Parathyroid adenoma (tissue), 2 donors: Measurements from ENCODE around the gene MEIS2.

Experiments
- H2AFZ ChIP-seq: fragments of 300-600 bp; sonication (generic); one replicate; pipeline ENCODE4 v1.7.0; 2017; ENCODE audit warnings: antibody characterized with exemption, mild to moderate bottlenecking
- H3K27ac ChIP-seq: fragments of 300-600 bp; sonication (generic); one replicate; pipeline ENCODE4 v1.7.0; 2017
- H3K27me3 ChIP-seq: fragments of 300-600 bp; sonication (generic); one replicate; pipeline ENCODE4 v1.7.0; 2017; ENCODE audit warnings: low read length; ENCODE audit not compliant: control insufficient read depth, insufficient read depth
- H3K36me3 ChIP-seq: fragments of 300-600 bp; sonication (generic); one replicate; pipeline ENCODE4 v1.7.0; 2017; ENCODE audit warnings: low read length; ENCODE audit not compliant: control insufficient read depth, insufficient read depth
- H3K4me1 ChIP-seq: fragments of 300-600 bp; sonication (generic); one replicate; pipeline ENCODE4 v1.7.0; 2017; ENCODE audit warnings: control low read depth
- H3K4me2 ChIP-seq: fragments of 300-600 bp; sonication (generic); one replicate; pipeline ENCODE4 v1.7.0; 2017; ENCODE audit warnings: low read length
- H3K4me3 ChIP-seq: fragments of 300-600 bp; sonication (generic); one replicate; pipeline ENCODE4 v1.7.0; 2017; ENCODE audit warnings: low read depth, low read length
- H3K79me2 ChIP-seq: fragments of 300-600 bp; sonication (generic); one replicate; pipeline ENCODE4 v1.7.0; 2017; ENCODE audit warnings: control low read depth
- H3K9ac ChIP-seq: fragments of 300-600 bp; sonication (generic); one replicate; pipeline ENCODE4 v1.7.0; 2017; ENCODE audit warnings: mild to moderate bottlenecking
- H3K9me3 ChIP-seq: fragments of 300-600 bp; sonication (generic); one replicate; pipeline ENCODE4 v1.7.0; 2017; ENCODE audit warnings: low read length; ENCODE audit not compliant: control insufficient read depth
- CTCF ChIP-seq: fragments of 300-600 bp; sonication (generic); IDR thresholded peaks from one replicate; pipeline ENCODE4 v1.7.0; 2017; ENCODE audit warnings: antibody characterized with exemption, mild to moderate bottlenecking
- donor health status: primary hyperparathyroidism.

The MEIS2 gene

GRCh38 chr15:37032091-37032775 lies 68.1 kb downstream of the MEIS2 start:
- Histone ChIP-seq H3K4me2 (no peak overlapping the region), H3K4me1 (no peaks in the 10 kb centered on the region), H3K36me3 (no peaks in the 10 kb centered on the region), H3K4me3 (no peak overlapping the region), H2AFZ (no peak overlapping the region), H3K79me2 (no peaks in the 10 kb centered on the region), H3K9ac (no peak overlapping the region), H3K27ac (no peak overlapping the region), H3K27me3 (no peaks in the 10 kb centered on the region), H3K9me3 (no peaks in the 10 kb centered on the region)
- TF ChIP-seq CTCF, result no peak

- H3K79me2 ChIP-seq, result no peaks in the 10 kb centered on the region
- H3K27ac ChIP-seq, result no peak overlapping the region
- TF ChIP-seq CTCF, result no peak
- no peak overlapping the region for H2AFZ ChIP-seq
- no peak overlapping the region for H3K9ac ChIP-seq
- H3K9me3 ChIP-seq, result no peaks in the 10 kb centered on the region
- H3K36me3 ChIP-seq, result no peaks in the 10 kb centered on the region
- H3K4me2 ChIP-seq, result no peak overlapping the region
- no peaks in the 10 kb centered on the region for H3K4me1 ChIP-seq
- no peaks in the 10 kb centered on the region for H3K27me3 ChIP-seq
- no peak overlapping the region for H3K4me3 ChIP-seq
Observed at GRCh38 chr15:37031198-37031597, 69.2 kb downstream of the MEIS2 start.

GRCh38 chr15:37028625-37029296 lies 71.6 kb downstream of the MEIS2 start:
- Histone ChIP-seq H3K4me2 (no peak overlapping the region), H3K9ac (no peak overlapping the region), H3K4me1 (no peaks in the 10 kb centered on the region), H2AFZ (no peak overlapping the region), H3K9me3 (no peaks in the 10 kb centered on the region), H3K36me3 (no peaks in the 10 kb centered on the region), H3K4me3 (no peak overlapping the region), H3K27me3 (no peaks in the 10 kb centered on the region), H3K79me2 (no peaks in the 10 kb centered on the region), H3K27ac (no peak overlapping the region)
- TF ChIP-seq CTCF, result no peak

GRCh38 chr15:37020852-37021251 lies 79.5 kb downstream of the MEIS2 start:
- Histone ChIP-seq H2AFZ (no peak overlapping the region), H3K9ac (no peak overlapping the region), H3K9me3 (no peaks in the 10 kb centered on the region), H3K4me2 (no peak overlapping the region), H3K4me3 (no peak overlapping the region), H3K27me3 (no peaks in the 10 kb centered on the region), H3K27ac (no peak overlapping the region), H3K4me1 (no peaks in the 10 kb centered on the region), H3K79me2 (no peaks in the 10 kb centered on the region), H3K36me3 (no peaks in the 10 kb centered on the region)
- no peak for TF ChIP-seq CTCF
